Measurements from ENCODE around the gene ANKRD24.

ANKRD24 gene

GRCh38 chr19:4161415-4162077 lies 20.9 kb upstream of the ANKRD24 start:
- Histone ChIP-seq H3K4me1 (no peaks in the 10 kb centered on the region), H2AFZ (no peak overlapping the region), H3K27ac (no peak overlapping the region), H3K4me2 (ENCODE audit: low read length) (no peak overlapping the region), H3K27me3 (ENCODE audit: control insufficient read depth, insufficient read depth, low read length) (peaks cover 4% of the 10 kb centered on the region), H3K9me3 (ENCODE audit: control insufficient read depth, low read length) (no peaks in the 10 kb centered on the region), H3K4me3 (ENCODE audit: low read depth, low read length) (no peak overlapping the region), H3K79me2 (no peaks in the 10 kb centered on the region), H3K36me3 (ENCODE audit: control insufficient read depth, insufficient read depth, low read length) (no peaks in the 10 kb centered on the region), H3K9ac (no peak overlapping the region)
- no peak for TF ChIP-seq CTCF (IDR thresholded peaks at IDR 0.05)

GRCh38 chr19:4164262-4164661 lies 18.2 kb upstream of the ANKRD24 start:
- peaks cover 4% of the 10 kb centered on the region for H3K27me3 ChIP-seq (ENCODE audit: control insufficient read depth, insufficient read depth, low read length)
- no peaks in the 10 kb centered on the region for H3K36me3 ChIP-seq (ENCODE audit: control insufficient read depth, insufficient read depth, low read length)
- H2AFZ ChIP-seq = no peak overlapping the region
- no peak overlapping the region for H3K27ac ChIP-seq
- no peak overlapping the region for H3K9ac ChIP-seq
- H3K4me2 ChIP-seq (ENCODE audit: low read length) = no peak overlapping the region
- no peaks in the 10 kb centered on the region for H3K9me3 ChIP-seq (ENCODE audit: control insufficient read depth, low read length)
- H3K79me2 ChIP-seq = no peaks in the 10 kb centered on the region
- no peak for TF ChIP-seq CTCF (IDR thresholded peaks at IDR 0.05)
- H3K4me3 ChIP-seq (ENCODE audit: low read depth, low read length) = no peak overlapping the region
- H3K4me1 ChIP-seq = no peaks in the 10 kb centered on the region

DNA sequence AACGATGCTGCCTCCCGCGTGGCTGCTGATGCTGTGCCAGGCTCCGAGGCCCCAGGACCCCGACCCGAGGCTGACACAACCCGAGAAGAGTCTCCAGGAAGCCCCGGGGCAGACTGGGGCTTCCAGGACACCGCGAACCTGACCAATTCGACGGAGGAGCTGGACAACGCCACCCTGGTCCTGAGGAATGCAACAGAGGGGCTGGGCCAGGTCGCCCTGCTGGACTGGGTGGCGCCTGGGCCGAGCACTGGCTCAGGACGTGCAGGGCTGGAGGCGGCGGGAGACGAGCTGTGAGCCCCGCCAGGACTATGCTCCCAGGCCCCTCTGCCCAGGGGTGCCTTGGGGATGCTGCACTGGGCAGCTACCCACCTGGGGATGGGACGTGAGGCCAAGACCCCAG lies 10.8 kb upstream of the ANKRD24 start:
- H3K36me3 ChIP-seq (ENCODE audit: control insufficient read depth, insufficient read depth, low read length) = no peaks in the 10 kb centered on the region
- no peak overlapping the region for H3K27ac ChIP-seq
- no peak overlapping the region for H3K4me3 ChIP-seq (ENCODE audit: low read depth, low read length)
- H3K79me2 ChIP-seq = no peaks in the 10 kb centered on the region
- no peaks in the 10 kb centered on the region for H3K27me3 ChIP-seq (ENCODE audit: control insufficient read depth, insufficient read depth, low read length)
- no peak overlapping the region for H3K4me2 ChIP-seq (ENCODE audit: low read length)
- no peak overlapping the region for H2AFZ ChIP-seq
- no peak for TF ChIP-seq CTCF (IDR thresholded peaks at IDR 0.05)
- H3K9ac ChIP-seq = no peak overlapping the region
- peaks cover 2% of the 10 kb centered on the region for H3K4me1 ChIP-seq
- no peaks in the 10 kb centered on the region for H3K9me3 ChIP-seq (ENCODE audit: control insufficient read depth, low read length)

- Histone ChIP-seq H2AFZ (peak overlapping the region; percentile 51), H3K4me2 (ENCODE audit: low read length) (no peak overlapping the region), H3K9ac (no peak overlapping the region), H3K4me1 (peaks cover 2% of the 10 kb centered on the region), H3K79me2 (no peaks in the 10 kb centered on the region), H3K4me3 (ENCODE audit: low read depth, low read length) (no peak overlapping the region), H3K9me3 (ENCODE audit: control insufficient read depth, low read length) (no peaks in the 10 kb centered on the region), H3K27me3 (ENCODE audit: control insufficient read depth, insufficient read depth, low read length) (no peaks in the 10 kb centered on the region), H3K27ac (no peak overlapping the region), H3K36me3 (ENCODE audit: control insufficient read depth, insufficient read depth, low read length) (no peaks in the 10 kb centered on the region)
- no peak for TF ChIP-seq CTCF (IDR thresholded peaks at IDR 0.05)
These were observed 9.5 kb upstream of the ANKRD24 start for GRCh38 chr19:4172861-4173473.
